GM23248 (cell line): ENCODE results near the gene TNFRSF13B. TPM values are rescaled to one million over a fixed set of nuclear protein-coding genes. Genes with fewer than 3 reads are reported as not detected.
A peak's percentile ranks its signal among the peaks of the same experiment; 100 is the strongest.

Experiments used
- DNase-seq: peaks from one replicate; pipeline ENCODE4 v3.0.0-alpha.2; 2015
- H2AFZ ChIP-seq: fragments of 200-600 bp; sonication (generic); 2 replicates; pipeline ENCODE4 v1.6.1; 2016; ENCODE audit warnings: antibody characterized with exemption
- H3F3A ChIP-seq: fragments of 200-600 bp; sonication (generic); 2 replicates; pipeline ENCODE4 v1.6.1; 2016; ENCODE audit warnings: mild to moderate bottlenecking, antibody characterized with exemption, mixed run types; ENCODE audit not compliant: insufficient read depth
- H3K27ac ChIP-seq: fragments of 200-600 bp; sonication (generic); 2 replicates; pipeline ENCODE4 v1.5.1; 2016; ENCODE audit warnings: mild to moderate bottlenecking
- H3K27me3 ChIP-seq: fragments of 200-600 bp; sonication (generic); replicated peaks from 2 replicates; pipeline ENCODE4 v1.6.1; 2016; ENCODE audit warnings: mild to moderate bottlenecking; ENCODE audit not compliant: insufficient read depth
- H3K36me3 ChIP-seq: fragments of 200-600 bp; sonication (generic); 2 replicates; pipeline ENCODE4 v1.6.1; 2016; ENCODE audit warnings: low read depth, mild to moderate bottlenecking
- H3K4me1 ChIP-seq: fragments of 200-600 bp; sonication (generic); 2 replicates; pipeline ENCODE4 v1.6.1; 2016; ENCODE audit warnings: mild to moderate bottlenecking; ENCODE audit not compliant: insufficient read depth
- H3K4me2 ChIP-seq: fragments of 200-600 bp; sonication (generic); one replicate; pipeline ENCODE4 v1.6.1; 2016; ENCODE audit warnings: mild to moderate bottlenecking; ENCODE audit not compliant: unreplicated experiment
- H3K4me3 ChIP-seq: fragments of 200-600 bp; sonication (generic); 2 replicates; pipeline ENCODE4 v1.5.1; 2016; ENCODE audit warnings: mild to moderate bottlenecking
- H3K79me2 ChIP-seq: fragments of 200-600 bp; sonication (generic); 2 replicates; pipeline ENCODE4 v1.6.1; 2016; ENCODE audit warnings: mild to moderate bottlenecking; ENCODE audit not compliant: insufficient read depth
- H3K9ac ChIP-seq: fragments of 200-600 bp; sonication (generic); 2 replicates; pipeline ENCODE4 v1.6.1; 2016; ENCODE audit warnings: mild to moderate bottlenecking
- H3K9me2 ChIP-seq: fragments of 200-600 bp; sonication (generic); 2 replicates; pipeline ENCODE4 v1.6.1; 2016; ENCODE audit warnings: mixed run types, mild to moderate bottlenecking, moderate library complexity; ENCODE audit not compliant: insufficient read depth
- H3K9me3 ChIP-seq: fragments of 200-600 bp; sonication (generic); one replicate; pipeline ENCODE4 v1.6.1; 2017; ENCODE audit warnings: low read depth
- H4K20me1 ChIP-seq: fragments of 200-600 bp; sonication (generic); 2 replicates; pipeline ENCODE4 v1.6.0; 2016; ENCODE audit not compliant: insufficient read depth
- EZH2 ChIP-seq: fragments of 200-600 bp; sonication (generic); IDR thresholded peaks from 2 replicates; pipeline ENCODE4 v1.6.1; 2018; ENCODE audit warnings: antibody characterized with exemption, mild to moderate bottlenecking; ENCODE audit not compliant: insufficient read depth, poor library complexity, severe bottlenecking
- EZH2phosphoT487 ChIP-seq: fragments of 200-600 bp; sonication (generic); IDR thresholded peaks from 2 replicates; pipeline ENCODE4 v1.6.1; 2018; ENCODE audit warnings: antibody characterized with exemption, moderate library complexity, mild to moderate bottlenecking, low read depth; ENCODE audit not compliant: insufficient read depth
- WGBS, 2 experiments: methylation state at CpG; one replicate each; pipeline ENCODE4 v1.1.6; 2015 to 2017; ENCODE audit warnings: low lambda C conversion rate in 2 of 2, low coverage in 1 of 2; ENCODE audit errors: missing lambda C conversion rate in 2 of 2; 5-methylcytosine and 5-hydroxymethylcytosine counted together
- in situ Hi-C: fragments of 300-500 bp; cut with MboI; formaldehyde crosslinking; loops from 2 replicates; pipeline ENCODE4 v1.15.0; 2020
- polyA plus RNA-seq: library from polyadenylated mRNA; unstranded; fragments of >200 nt; fragmentation: Nextera tagmentation; extraction: Ambion mirVana; gene quantifications from 2 replicates; pipeline ENCODE4 v1.2.1, GENCODE V29; 2016
- total RNA-seq: library from RNA; depleted of rRNA; stranded (reverse); fragments of >200 nt; shearing (Covaris generic); gene quantifications from 2 replicates; pipeline ENCODE4 v1.2.3, GENCODE V29; 2014

The TNFRSF13B gene
- total and polyA plus RNA-seq, 2 experiments from 2014 or later = not detected

DNA sequence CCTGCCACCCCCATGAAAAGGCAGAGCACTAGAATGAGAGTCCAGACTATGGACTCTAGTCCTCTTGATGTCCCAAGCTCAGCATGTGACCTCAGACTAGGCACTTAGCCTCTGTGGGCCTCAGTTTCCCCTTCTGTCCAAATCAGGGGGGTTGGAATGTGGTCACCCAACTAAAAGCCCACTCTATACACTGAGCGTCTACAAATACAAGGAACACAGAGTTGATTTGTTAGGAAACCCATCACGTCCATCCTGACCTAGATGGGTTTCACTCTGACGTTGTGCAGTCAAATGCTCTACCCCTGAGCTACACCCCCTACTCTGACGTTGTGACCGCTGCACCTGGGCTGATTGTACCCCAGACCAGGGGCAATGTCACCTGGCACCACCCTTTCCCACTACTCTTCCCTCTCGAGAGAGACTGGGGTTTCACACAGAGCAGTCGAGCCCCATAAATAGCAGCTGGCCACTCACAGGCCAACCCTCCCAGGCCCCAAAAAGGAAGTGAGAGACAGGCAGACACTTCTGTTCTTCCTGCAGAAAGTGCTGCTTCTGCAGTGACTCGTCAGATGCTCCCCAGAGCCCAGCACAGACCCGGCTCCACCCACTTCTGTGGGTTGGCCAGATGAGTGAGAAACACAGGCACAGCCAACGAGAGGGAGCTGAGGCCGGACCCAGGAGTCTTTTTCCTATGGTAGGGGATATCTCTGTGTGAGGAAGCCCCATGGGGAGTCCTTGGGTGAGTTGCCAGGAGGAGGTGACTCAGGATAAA lies 16.1 kb upstream of the TNFRSF13B start:
- peak; percentile 93 for DNase-seq
- no peaks in the 10 kb centered on the region for H3K36me3 ChIP-seq
- H3K4me3 ChIP-seq = no peak overlapping the region
- no peak overlapping the region for H3K9ac ChIP-seq
- H3K9me3 ChIP-seq = no peaks in the 10 kb centered on the region
- no peaks in the 10 kb centered on the region for H3K27me3 ChIP-seq
- H3K9me2 ChIP-seq = no peaks in the 10 kb centered on the region
- no peaks in the 10 kb centered on the region for H4K20me1 ChIP-seq
- 15 to 22% methylated on average over 11 of the region's 11 CpGs for whole genome bisulfite sequencing, 2 experiments
- H3K4me1 ChIP-seq = peaks cover 19% of the 10 kb centered on the region
- in situ Hi-C loops = no loop called here
- no peaks in the 10 kb centered on the region for H3K79me2 ChIP-seq
- H3K27ac ChIP-seq = peak overlapping the region; percentile 20; the same call in 1 of the 2 replicates
- H2AFZ ChIP-seq = peak overlapping the region; percentile 69
- TF ChIP-seq EZH2phosphoT487 (no peak), EZH2 (no peak)
- H3K4me2 ChIP-seq = peak overlapping the region; percentile 59
- H3F3A ChIP-seq = peaks cover 10% of the 10 kb centered on the region; the same call in 1 of the 2 replicates

DNA sequence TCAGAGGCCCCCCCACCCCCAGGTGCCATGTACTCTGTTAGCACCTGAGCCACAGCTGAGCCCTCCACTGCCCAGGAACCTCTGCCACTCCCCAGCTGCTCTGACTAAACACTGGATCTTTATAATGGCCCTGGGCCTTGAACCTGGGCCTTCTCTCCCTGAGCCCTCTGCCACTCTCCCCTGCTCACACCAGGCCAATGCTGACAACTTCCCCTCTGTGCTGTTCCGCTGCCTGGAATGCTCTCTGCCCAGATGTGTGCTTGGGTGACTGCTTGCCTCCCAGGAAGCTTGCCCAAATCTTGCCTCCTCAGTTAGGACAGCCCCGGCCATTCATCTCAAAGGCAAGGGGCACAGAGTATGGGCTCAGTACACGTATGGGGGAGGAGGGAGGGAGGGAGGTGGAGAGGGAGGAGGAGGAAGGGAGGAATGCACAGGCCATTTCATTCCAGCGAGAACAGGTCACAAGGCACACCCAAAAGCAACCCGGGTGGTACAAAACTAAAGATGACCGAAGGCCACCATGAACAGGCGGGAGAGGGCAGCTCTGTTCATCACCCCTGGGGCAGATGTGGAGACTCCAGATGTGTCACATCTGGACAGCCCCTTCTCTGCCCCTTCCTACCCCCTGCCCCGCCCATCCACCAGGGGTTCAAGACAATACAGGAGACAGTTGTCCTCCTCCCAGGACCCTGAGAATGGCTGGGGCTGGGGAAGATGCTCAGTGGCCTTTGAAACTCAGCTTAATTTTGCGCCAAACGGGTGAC lies 15.3 kb upstream of the TNFRSF13B start:
- WGBS, 2 experiments = 78 to 92% methylated on average over 6 to 10 of the region's 10 CpGs
- Histone ChIP-seq H3K9me3 (no peaks in the 10 kb centered on the region), H2AFZ (no peak overlapping the region), H3K27ac (no peak overlapping the region), H3K4me2 (no peak overlapping the region), H3K4me3 (no peak overlapping the region), H3K9me2 (no peaks in the 10 kb centered on the region), H3K36me3 (no peaks in the 10 kb centered on the region), H3K9ac (no peak overlapping the region), H3K4me1 (peaks cover 19% of the 10 kb centered on the region), H4K20me1 (no peaks in the 10 kb centered on the region), H3K79me2 (no peaks in the 10 kb centered on the region), H3F3A (peaks cover 10% of the 10 kb centered on the region; the same call in 1 of the 2 replicates), H3K27me3 (no peaks in the 10 kb centered on the region)
- in situ Hi-C loops = no loop called here
- DNase-seq = no peak
- TF ChIP-seq EZH2 (no peak), EZH2phosphoT487 (no peak)

- no peak overlapping the region for H3K27ac ChIP-seq
- peak; percentile 46 for DNase-seq
- H3K9me2 ChIP-seq = no peaks in the 10 kb centered on the region
- TF ChIP-seq EZH2phosphoT487 = no peak
- no peak for TF ChIP-seq EZH2
- no peaks in the 10 kb centered on the region for H3K36me3 ChIP-seq
- no peaks in the 10 kb centered on the region for H4K20me1 ChIP-seq
- H3K4me3 ChIP-seq = no peak overlapping the region
- H3K9ac ChIP-seq = no peak overlapping the region
- no peaks in the 10 kb centered on the region for H3K9me3 ChIP-seq
- peaks cover 10% of the 10 kb centered on the region; the same call in 1 of the 2 replicates for H3F3A ChIP-seq
- peaks cover 19% of the 10 kb centered on the region for H3K4me1 ChIP-seq
- no peaks in the 10 kb centered on the region for H3K79me2 ChIP-seq
- no peaks in the 10 kb centered on the region for H3K27me3 ChIP-seq
- WGBS, 2 experiments = 30 to 60% methylated on average over 1 of the region's 1 CpG
- in situ Hi-C loops = no loop called here
- no peak overlapping the region for H2AFZ ChIP-seq
- no peak overlapping the region for H3K4me2 ChIP-seq
These were observed 14.5 kb upstream of the TNFRSF13B start for GRCh38 chr17:16986391-16986790.

DNA sequence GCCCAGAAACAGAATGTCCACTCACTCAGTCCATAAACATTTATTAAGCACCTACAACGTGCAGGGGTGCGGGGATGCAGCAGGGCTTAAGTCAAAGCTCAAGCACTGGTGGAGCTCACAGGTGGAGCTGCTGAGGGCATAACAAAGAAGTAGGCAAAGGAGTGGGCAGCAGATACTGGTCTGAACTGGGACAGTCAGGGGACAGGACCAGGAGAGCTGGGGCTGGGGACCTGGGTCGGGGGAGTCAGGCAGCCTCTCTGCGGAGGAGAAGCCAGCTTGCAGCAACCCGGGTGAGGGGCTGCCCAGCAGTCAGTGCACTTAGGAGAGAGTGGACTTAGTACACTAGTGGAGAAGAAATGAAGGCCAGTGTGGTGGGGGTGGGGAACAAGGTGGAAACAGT lies 10.0 kb upstream of the TNFRSF13B start:
- Histone ChIP-seq H3K79me2 (no peaks in the 10 kb centered on the region), H3K36me3 (no peaks in the 10 kb centered on the region), H3K4me3 (no peak overlapping the region), H3K27ac (no peak overlapping the region), H3K27me3 (no peaks in the 10 kb centered on the region), H3K9ac (no peak overlapping the region), H3K9me3 (no peaks in the 10 kb centered on the region), H2AFZ (no peak overlapping the region), H3F3A (0 out of 2 replicates have a peak, but pooled peaks cover 4% of the 10 kb centered on the region), H4K20me1 (no peaks in the 10 kb centered on the region), H3K9me2 (no peaks in the 10 kb centered on the region), H3K4me1 (peaks cover 29% of the 10 kb centered on the region), H3K4me2 (no peak overlapping the region)
- TF ChIP-seq EZH2phosphoT487 (no peak), EZH2 (no peak)
- no peak for DNase-seq
- in situ Hi-C loops = no loop called here
- WGBS, 2 experiments = 55 to 63% methylated on average over 5 of the region's 5 CpGs
